GM19025 (cell line): Measurements from ENCODE around the gene COL13A1.

Source experiments
- ATAC-seq: cut with Tn5 transposase; IDR thresholded peaks from one replicate; pipeline ENCODE4 v1.9.1; 2021; ENCODE audit warnings: mild to moderate bottlenecking, low read depth, moderate library complexity; ENCODE audit not compliant: unreplicated experiment

The COL13A1 gene

DNA sequence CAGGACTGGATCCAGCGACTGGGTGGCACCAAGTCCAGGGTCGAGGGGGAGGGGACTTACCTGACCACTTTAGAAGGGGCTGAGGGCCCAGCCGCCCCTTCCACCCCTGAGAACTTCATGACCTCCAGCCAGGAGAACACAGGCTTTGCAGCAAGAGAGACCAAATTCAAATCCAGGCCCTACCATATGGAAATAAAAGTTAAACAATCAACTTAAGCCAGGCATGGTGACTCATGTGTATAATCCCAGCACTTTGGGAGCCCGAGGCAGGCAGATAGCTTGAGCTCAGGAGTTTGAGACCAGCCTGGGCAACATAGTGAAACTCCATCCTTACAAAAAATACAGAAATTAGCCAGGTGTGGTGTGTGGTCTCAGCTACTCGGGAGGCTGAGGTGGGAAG lies 61.9 kb downstream of the COL13A1 start:
- ATAC-seq, result no peak

DNA sequence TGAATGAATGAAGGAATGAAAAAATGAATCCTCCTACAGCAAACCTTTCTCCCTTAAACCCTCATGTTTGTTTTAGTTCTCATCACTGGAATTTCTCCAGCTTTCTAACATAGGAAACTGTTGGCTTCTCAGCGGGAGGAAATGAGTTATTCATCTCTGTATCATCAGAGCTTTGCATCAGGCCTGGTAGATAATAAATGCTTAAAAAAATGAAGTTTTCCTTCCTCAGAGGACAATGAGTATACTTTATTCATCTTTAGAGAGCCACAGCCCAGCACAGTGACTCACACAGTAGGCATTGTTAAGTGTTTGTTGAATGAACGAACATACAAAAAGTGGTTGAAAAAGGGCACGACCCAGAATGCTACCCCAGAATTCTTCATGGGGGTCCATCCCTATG lies 62.6 kb downstream of the COL13A1 start:
- no peak for ATAC-seq

DNA sequence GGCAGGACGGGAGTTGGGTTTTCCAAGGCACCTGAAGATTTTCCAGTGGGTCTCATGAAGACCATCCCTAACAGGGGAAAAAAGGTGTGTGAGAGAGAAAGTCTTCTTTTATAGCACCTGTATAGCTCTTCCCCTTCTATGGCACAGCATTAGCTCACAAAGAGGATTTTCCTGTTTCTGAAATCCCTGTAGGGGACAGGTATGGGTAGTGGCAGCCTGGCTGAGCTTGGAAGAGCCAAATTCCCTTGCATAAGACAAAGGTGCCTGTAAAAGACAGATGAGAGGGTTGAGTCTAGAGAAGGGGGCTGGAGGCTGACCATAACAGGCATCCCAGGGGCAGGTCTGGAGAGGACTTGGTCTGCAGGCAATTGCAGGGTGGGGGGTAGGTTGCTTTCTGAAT lies 63.7 kb downstream of the COL13A1 start:
- no peak for ATAC-seq

DNA sequence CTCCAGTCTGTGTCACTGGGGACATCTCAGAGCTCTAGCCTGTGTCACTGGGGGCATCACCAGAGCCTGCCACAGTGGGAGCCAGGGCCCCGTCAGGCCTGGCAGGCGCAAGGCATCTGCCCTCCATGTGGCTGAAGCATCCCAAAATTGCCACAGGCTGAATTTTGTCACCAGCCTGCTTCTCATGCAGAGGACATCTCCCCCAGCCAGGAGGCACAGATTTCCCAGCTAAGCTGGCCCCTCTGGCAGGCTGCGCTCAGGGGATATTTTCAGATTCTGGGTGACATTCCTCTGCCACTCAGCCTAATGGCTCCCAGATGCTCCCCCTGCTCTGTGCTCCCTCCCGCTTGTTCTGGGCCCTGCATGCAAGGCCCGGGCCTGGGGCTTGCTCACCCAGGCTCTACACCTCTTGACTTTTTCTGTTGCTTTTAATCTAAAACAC lies 64.6 kb downstream of the COL13A1 start:
- no peak for ATAC-seq

DNA sequence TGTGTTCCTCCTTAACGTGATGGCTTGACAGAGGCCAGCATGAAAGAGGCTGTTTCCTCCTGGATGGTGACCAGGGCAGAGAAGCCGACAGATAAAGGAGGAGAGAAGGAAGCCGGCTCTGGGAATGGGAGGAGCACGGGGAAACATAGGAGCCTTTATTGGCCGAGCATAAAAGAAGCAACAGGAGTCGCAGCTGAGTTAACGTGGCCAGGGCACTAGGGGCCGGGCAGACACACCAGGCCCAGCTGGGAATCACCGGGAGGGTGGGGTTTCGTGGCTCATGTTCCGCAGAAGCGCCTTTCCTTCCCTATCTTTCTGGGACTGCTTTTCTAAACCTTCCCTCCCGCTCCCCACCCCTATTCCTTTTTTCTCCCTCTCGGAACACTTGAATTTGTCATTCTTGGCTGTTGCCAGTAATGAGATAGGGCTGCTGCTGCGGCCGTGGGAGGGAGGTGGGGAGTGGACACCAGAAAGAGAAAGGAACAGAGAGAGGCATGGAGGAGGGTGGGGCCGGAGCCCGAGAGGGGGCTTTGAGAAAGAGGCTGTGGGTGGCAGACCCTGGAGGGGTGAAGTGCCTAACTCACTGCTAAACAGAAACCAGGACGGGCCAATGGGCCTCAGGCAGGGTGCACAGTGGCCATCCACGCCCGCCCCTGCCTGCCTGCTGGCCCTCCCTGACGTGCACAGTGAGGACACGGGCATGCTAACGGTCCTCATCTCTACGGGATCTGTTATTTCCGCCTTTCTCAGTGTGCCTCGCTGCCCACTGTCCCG lies 65.2 kb downstream of the COL13A1 start:
- no peak for ATAC-seq

DNA sequence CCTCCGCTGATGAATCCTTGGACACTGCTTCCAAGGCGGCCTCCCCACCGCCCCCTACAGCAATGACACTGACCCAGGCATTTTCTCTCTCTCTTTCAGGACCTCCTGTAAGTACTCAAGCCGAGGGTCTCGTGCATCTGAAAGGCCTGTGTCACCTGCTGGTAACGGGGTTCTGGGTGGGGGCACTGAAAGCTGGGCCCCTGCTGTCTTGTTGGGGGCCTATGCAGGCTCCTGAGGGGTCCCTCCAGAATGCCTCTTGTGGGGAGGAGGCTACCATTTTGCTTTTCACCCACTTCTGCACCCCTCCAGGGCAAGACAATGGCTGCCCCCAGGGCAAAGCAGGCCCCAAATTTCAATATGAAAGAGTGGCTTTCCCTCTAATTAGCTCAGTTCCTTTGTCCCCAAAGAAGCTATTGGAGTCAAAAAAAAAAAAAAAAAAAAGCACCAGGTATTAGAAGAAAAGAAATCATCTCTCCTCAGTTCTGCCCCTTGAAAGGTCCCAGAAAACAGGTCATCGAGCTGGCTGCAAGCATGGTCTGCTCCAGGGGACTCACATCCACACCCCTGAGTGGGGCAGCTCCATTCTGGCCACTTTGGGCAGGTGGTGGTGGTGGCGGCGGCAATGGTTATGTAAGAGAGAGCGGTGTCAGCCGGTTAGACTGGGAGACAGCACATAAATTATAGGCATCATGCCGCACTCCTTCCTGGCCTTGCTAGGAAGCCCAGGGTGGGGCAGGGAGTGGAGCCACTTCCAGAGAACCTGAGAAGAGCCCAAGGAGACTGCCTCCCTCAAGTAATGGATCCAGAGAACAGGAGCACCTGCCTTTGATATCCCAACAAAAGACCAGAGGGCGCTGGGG lies 66.2 kb downstream of the COL13A1 start:
- ATAC-seq, result no peak

DNA sequence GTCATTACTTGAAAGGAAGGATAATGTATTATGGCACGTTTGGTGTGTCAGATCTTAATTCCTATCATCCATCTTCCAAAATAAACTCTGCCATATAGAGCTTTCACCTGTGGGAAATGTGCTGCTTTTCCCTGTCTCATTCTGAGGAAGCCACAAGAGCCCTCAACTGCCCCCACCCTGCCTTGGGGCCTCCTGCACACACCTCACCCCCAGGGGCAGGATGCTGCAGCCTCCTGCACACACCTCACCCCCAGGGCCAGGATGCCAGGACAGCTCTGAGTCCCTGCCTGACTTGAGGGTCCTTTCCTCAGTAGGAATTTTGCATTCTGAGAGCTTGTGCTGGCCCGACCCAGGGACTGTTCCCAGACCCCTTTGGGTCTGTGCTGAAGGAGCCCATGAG lies 67.1 kb downstream of the COL13A1 start:
- no peak for ATAC-seq

DNA sequence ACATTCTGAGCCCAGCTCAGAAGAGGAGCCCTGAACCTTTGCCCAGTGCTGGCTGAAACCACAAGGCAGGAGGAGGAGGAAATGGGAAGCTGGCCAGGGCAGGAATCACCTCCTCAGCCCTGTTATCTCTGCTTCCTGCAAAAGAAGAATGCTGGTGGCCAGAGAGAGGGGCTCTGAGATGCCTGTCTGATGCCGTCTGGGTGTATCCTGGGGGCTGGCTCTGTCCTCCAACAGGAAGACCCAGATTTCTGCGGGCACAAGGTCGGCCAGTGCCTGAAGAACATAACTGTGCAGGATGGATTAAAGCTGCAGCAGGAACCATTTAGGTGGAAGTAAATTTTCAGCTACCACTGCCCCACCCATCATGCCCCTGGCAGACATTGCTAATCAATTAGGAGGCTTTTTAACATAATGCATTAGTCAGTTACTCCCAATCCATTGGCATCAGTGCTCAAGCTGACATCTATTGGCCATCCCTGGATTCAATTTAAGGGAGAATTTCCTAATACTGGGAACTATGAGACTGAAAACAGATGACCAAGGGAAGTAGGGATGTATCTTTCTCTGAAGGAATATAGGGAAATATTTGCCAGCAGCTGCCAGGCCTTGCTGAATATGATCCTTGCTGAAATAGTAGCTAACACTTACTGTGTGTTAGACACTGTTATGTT lies 67.7 kb downstream of the COL13A1 start:
- ATAC-seq, result no peak

DNA sequence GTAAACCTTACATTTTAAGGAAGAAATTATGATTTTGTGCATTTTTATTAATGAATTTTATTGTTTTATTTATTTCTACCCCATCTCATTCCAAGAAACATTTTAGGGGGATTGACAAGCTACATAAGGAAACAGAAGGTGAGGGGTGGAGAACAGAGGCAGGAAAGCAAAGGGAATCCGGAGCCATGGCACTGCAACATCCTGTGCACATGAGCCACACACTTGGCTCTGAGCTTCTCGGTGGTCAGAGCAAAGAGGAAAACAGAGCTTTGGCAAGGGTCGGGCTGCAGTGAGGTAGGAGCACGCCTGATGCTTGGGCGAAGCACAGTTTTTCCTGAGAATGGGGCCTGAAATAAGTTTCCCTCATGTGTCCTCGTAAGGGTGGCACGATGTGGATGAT lies 68.9 kb downstream of the COL13A1 start:
- ATAC-seq, result no peak

DNA sequence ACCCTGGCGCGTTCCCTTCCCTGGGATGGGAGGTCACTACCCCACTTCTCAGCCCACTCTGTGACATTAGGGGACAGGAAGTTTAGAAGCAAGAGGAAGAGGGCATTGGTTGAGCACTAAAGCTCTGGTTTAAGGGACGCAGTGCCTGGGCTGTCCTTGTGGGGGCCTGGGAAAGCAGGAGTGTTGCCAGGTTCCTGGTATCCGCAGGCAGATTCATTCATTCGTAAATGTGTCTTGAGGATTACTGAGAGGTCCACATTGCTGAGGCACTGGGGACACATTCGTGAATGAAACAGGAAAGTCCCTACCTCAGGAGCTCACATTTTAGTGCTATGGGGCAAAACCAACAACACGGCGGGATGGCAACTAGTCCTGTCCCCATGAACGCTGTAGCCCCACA lies 69.4 kb downstream of the COL13A1 start:
- ATAC-seq, result no peak

DNA sequence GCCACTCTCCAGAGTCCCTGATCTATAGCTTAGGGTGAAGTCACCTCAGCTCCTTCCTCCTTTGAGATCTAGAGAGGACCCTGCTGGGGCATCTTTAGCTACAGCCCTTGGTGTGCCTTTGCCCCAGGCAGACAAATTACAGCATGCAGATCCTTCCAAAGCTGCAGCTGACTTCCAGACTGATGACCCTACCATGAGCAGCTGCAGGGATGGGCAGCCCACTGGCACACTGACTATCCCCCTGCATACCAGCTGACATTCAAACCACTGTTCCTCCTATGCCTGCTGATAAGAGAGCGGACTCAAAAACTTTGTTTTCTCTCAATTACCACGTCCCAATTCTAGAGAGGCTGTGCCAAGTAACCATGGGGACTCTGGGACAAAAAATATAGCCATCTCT lies 70.6 kb downstream of the COL13A1 start:
- no peak for ATAC-seq

DNA sequence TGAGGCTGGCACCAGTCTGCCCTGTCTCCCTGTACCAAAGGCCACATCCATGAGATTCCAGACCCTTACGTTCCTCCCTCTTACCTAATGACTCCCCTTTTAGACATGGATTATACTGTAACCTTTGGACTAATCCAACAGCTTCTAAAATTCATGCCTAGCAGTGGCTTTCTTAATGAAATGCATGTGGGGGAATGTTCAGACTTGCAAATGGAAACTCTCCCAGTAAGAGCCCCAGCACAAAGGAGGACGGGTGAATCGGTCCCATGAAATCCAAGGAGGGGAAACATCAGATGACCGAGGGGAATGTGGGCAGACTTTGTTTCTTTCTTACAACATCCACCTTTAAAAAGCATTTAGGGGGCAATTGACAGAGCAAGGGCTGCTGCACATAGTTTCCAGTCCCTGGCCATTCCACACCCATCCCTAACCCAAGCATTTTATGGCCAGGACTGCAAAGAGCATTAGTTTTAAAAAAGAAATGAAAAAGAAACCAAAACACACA lies 71.5 kb downstream of the COL13A1 start:
- ATAC-seq, result no peak

DNA sequence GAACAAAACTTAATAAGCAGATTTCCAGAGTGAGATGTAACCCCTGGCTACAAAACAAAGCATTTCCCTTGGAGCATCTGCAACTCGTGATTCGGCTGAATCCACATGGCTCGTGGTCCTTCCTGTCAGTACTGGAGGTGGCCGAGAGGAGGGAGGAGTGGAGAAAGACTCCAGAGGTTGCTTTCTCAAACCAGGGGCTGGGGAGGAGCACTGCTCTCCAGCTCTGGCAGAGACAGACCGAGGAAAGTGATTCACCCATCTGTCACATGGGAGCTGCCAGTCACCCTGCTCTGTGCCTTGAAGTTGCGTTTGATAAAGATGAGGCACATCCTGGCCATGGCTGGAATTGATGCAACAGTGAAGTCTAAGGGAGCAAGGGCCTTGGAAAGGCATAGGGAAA lies 72.7 kb downstream of the COL13A1 start:
- ATAC-seq, result no peak

DNA sequence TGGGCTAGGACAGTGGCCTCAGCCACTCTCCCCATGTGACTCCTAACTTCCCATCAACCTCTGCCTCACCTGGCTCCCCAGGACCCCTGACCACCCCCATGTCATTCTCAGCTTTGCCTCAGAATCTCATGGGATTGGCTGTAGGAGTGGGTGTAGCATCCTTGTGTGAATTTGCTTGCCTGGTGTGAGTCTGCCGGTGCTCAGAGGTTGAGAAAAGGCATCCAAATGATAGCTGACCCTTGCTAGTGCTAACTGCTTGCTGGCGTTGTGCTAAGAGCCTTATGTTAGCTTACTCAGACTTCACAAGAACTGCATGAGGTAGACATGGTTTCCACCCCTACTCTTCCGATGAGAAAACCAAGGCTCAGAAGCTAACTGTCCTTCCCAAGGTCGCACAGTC lies 74.2 kb downstream of the COL13A1 start:
- ATAC-seq, result no peak

DNA sequence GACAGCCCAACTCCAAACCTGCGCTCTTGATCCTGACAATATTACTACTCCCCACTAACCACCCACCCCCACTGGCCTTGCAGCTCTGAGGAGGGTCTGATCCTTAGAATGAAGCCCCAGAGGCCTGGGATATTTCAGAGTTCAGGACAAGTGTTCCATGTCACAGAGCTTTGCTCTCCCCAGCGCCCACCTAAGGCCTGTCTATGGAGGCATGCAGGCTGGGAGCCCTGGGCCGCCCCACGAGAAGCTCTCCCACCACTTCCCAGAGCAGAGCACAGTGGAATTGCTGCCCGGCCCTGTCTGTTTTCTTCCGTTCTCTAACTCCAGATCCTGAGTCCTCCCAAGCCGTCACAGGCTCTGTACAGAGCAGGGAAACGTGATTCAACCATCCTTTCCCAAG lies 74.6 kb downstream of the COL13A1 start:
- no peak for ATAC-seq

DNA sequence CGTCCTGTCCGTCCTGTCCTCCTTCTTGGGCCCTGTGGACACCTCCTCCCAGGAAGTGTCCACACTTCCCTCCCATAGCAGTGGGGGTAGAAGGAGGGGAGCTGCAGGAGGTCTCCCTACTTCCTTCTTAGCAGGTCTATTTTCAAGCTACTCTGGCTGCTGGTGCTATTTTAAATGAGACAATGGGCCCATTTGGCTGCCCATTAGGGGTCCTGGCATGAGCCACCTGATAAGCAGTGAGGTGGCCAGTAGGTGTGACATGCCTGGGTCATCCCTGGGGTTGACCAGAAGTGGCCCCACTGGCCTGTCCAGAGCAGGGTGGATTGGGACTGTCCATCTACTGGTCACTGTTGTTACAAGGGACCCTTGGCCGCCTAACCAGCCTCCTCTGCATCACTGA lies 75.2 kb downstream of the COL13A1 start:
- ATAC-seq, result no peak

DNA sequence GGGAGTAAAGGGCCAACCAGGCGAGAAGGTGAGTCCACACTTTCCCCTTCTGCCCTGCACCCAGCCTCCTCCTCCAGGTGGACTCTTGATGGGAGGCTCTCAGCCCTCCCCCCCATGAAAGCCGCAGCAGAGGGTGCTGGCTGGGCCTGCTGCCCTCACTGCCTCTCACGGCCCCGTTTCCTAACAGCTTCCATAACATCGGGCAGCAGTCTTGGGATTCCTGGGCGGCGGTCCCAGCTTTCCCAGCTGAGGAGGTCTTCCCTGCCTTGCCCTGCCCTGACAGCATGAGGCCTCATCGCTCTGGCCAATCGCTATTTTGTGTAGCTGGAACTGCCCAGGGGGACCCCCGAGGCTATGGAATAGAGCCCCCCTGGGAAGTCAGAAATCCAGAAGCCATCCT lies 76.3 kb downstream of the COL13A1 start:
- no peak for ATAC-seq

DNA sequence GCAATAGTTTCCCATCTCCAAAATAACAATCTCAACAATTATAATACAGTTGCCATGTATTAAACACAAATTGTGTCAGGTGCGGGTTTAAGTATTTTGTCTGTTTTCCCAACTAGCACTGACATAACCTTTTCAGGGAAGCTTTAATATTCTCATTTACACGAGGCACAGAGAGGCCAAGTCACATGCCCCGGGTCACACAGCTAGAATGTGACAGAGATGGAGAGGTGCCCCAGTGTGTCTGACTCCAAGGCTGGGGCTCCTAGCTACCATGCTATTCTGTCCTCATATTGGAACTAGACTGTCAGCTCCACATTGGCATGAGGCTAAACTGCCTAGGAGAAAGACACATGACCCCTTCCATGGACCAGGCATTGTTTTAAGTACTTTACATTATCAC lies 77.2 kb downstream of the COL13A1 start:
- no peak for ATAC-seq

DNA sequence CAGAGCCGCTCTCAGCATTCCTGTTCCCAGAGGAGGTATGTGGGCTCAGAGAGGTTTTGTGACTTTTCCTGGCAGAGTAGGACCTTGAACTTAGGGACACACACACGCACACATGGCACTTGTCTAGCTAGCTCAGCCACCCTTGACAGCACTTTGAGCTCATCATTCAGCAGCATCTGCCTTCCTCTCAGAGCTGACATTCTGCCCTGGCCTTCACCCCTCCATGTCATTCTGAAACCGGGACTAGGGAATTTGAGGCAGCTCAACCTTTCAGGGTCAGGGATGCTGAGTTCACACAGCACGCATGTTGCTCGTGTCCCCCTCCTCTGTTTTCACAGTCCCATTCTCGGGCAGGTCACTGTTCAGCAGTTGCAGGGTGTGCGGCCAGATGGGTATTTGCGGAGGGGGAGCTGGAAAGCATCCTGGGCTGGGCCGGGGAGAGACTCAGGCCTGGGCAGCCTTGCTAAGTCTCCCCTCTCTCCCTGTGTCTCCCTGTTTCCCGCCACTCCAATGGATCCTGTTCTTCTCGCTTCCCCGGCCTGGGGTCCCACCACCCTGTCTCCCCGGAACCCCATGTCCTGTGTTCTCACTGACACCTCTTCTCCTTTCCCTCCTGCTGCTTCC lies 78.0 kb downstream of the COL13A1 start:
- ATAC-seq, result no peak

DNA sequence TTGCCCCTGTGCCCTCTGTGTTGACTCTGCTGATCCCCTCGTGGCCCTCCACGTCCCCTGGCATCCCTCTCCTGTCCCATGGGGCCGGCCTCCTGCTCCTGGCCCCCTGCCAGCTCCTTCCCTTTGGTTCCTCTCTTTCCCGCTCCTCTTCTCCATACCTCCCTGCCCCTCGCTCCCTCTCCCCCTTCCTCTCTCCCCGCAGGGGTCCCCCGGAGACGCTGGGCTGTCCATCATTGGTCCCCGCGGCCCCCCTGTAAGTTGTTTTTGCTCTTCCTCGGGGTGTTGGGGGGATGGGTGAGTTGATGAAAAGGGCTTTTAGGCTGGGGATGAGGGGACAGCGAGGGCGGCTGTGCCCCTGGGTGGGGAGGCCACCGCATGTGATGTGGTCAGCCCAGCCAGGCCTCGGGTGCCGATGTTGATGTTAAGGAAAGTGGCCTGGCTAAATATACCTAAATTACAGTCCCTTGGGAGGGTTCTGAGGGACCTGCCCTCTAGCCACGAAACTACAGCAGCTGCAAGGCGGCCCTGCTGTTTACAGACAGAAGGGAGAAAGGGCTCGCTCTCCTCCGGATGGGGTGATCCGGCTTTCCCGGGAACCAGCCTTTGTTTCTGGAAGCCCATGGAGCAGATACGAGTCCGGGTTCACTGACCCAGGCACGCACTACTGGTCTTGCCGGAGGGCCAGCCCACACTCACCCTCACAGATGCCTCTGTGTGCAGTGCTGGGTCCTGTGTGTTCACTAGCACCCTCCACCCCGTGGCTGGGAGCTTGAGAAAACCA lies 78.8 kb downstream of the COL13A1 start:
- no peak for ATAC-seq
